Tongue (tissue), 2 donors: ENCODE data around the gene LRRC32. TPM values are rescaled to one million over a fixed set of nuclear protein-coding genes. Genes with fewer than 3 reads are reported as not detected.

Experiments used
- DNase-seq: peaks from one replicate; pipeline ENCODE4 v3.0.0-alpha.2; 2015
- total RNA-seq: library from RNA; depleted of rRNA; stranded (reverse); fragments of >200 nt; gene quantifications from one replicate; pipeline ENCODE4 v1.2.3, GENCODE V29; 2014

Gene LRRC32
- total RNA-seq, result 22.1 TPM

- DNase-seq, result peak; percentile 38
Measured at GRCh38 chr11:76670485-76671236, at the start of gene LRRC32. TSS of gene LRRC32 (minus strand) at chr11:76670747. CDS start at chr11:76665954, 4,793 bp downstream.

GRCh38 chr11:76719686-76720085 lies 49.1 kb upstream of the LRRC32 start:
- DNase-seq, result no peak

- no peak for DNase-seq
Measured at GRCh38 chr11:76719281-76719680, 48.7 kb upstream of the LRRC32 start.

GRCh38 chr11:76717816-76718215 lies 47.3 kb upstream of the LRRC32 start:
- DNase-seq, result no peak

- no peak for DNase-seq
Measured at GRCh38 chr11:76717369-76717768, 46.8 kb upstream of the LRRC32 start.

- DNase-seq, result no peak
Measured at GRCh38 chr11:76716268-76716667, 45.7 kb upstream of the LRRC32 start.

- DNase-seq, result no peak
Measured at GRCh38 chr11:76714493-76714892, 43.9 kb upstream of the LRRC32 start.

GRCh38 chr11:76713499-76713898 lies 43.0 kb upstream of the LRRC32 start:
- no peak for DNase-seq

- no peak for DNase-seq
Measured at GRCh38 chr11:76712125-76712524, 41.6 kb upstream of the LRRC32 start.

- no peak for DNase-seq
Measured at GRCh38 chr11:76709756-76710155, 39.2 kb upstream of the LRRC32 start.

- DNase-seq, result no peak
Measured at GRCh38 chr11:76708972-76709660, 38.6 kb upstream of the LRRC32 start.

GRCh38 chr11:76707293-76707825 lies 36.8 kb upstream of the LRRC32 start:
- DNase-seq, result no peak

- DNase-seq, result no peak
Measured at GRCh38 chr11:76706667-76707066, 36.1 kb upstream of the LRRC32 start.

GRCh38 chr11:76705826-76706225 lies 35.3 kb upstream of the LRRC32 start:
- no peak for DNase-seq

GRCh38 chr11:76704171-76704948 lies 33.8 kb upstream of the LRRC32 start:
- DNase-seq, result no peak

- DNase-seq, result no peak
Measured at GRCh38 chr11:76703707-76704106, 33.2 kb upstream of the LRRC32 start.

- DNase-seq, result no peak
Measured at GRCh38 chr11:76702336-76703128, 32.0 kb upstream of the LRRC32 start.

- DNase-seq, result no peak
Measured at GRCh38 chr11:76701294-76702040, 30.9 kb upstream of the LRRC32 start.

- peak; percentile 70 for DNase-seq
Measured at GRCh38 chr11:76700177-76701100, 29.9 kb upstream of the LRRC32 start.
